ENCODE data around the gene PLOD1. TPM values are rescaled to one million over a fixed set of nuclear protein-coding genes. Genes with fewer than 3 reads are reported as not detected.

The PLOD1 gene
- total RNA-seq, 1 experiment from 2014 or later, result 64.1 TPM

DNA sequence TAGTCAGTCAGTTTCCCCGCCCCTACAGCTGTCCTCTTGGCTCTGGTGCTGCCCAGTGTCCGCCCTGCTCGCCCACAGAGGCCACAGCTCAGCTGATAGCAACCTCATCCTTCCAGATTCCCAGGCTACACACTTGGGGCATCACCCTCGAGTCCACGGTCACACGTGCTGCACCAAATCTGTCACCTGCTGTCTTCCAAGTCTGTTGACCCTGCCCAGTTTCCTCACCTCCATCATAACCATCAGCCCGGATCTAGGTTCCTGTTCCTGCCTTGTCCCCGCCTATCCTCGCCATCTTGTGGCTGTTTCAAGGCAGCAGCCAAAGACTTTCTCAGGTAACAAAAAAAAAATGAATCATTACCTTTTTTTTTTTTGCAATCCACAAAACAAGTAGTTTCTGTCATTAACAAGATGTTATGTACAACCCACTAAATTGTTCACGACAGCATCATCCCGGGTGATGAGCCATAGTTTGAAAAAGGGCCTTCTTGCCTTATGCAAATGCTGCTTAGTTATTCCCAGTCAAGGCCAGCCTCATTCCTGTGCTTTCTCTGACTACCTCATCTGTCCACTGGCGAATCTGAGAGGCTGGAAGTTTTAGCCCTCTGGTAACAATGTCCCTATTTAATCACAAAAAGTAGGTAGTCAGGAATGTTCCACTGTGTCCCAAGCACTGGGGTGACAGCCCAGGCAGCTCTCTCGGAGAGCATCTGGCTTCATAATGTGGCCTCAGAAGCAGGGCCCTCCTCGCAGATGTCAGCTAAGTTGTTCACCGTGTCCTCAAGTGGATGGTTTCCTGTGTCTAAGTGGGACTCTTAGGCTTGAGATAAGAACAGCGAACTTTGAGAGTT is 79.8 kb downstream of the PLOD1 start:
- ChIA-PET CTCF (no interaction called here), POLR2A (ENCODE audit: unreplicated experiment) (no interaction called here)
- H3K79me2 ChIP-seq (ENCODE audit: low read depth), result no peaks in the 10 kb centered on the region
- H3K4me1 ChIP-seq (replicated peaks; ENCODE audit: insufficient read depth), result no peaks in the 10 kb centered on the region
- no TSS peak for BruUV-seq (replicated peaks)
- no peaks in the 10 kb centered on the region for H3K9me3 ChIP-seq (ENCODE audit: insufficient read depth, low read depth)
- no peak overlapping the region for H3K4me3 ChIP-seq
- H4K20me1 ChIP-seq (ENCODE audit: insufficient read depth), result no peaks in the 10 kb centered on the region
- no peak for TF ChIP-seq EZH2 (IDR thresholded peaks at IDR 0.05; ENCODE audit: low read depth)
- TF ChIP-seq, protein P1, sequence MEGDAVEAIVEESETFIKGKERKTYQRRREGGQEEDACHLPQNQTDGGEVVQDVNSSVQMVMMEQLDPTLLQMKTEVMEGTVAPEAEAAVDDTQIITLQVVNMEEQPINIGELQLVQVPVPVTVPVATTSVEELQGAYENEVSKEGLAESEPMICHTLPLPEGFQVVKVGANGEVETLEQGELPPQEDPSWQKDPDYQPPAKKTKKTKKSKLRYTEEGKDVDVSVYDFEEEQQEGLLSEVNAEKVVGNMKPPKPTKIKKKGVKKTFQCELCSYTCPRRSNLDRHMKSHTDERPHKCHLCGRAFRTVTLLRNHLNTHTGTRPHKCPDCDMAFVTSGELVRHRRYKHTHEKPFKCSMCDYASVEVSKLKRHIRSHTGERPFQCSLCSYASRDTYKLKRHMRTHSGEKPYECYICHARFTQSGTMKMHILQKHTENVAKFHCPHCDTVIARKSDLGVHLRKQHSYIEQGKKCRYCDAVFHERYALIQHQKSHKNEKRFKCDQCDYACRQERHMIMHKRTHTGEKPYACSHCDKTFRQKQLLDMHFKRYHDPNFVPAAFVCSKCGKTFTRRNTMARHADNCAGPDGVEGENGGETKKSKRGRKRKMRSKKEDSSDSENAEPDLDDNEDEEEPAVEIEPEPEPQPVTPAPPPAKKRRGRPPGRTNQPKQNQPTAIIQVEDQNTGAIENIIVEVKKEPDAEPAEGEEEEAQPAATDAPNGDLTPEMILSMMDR (conservative IDR thresholded peaks at IDR 0.05), result no peak; the same call in 1 of the 2 replicates
- intact Hi-C loops (cut with micrococcal nuclease; ENCODE audit: unreplicated experiment), result no loop called here
- no peak overlapping the region for H2AFZ ChIP-seq
- no peaks in the 10 kb centered on the region for H3K27me3 ChIP-seq (ENCODE audit: insufficient read depth, low read depth)
- no peak overlapping the region for H3K4me2 ChIP-seq
- H3K27ac ChIP-seq, result no peak overlapping the region
- H3K9me2 ChIP-seq (ENCODE audit: insufficient read depth), result no peaks in the 10 kb centered on the region
- peaks cover 11% of the 10 kb centered on the region; the same call in 1 of the 2 replicates for H3F3A ChIP-seq (ENCODE audit: insufficient read depth, low read depth)
- H3K36me3 ChIP-seq (ENCODE audit: low read depth), result no peaks in the 10 kb centered on the region
- no peak for DNase-seq

DNA sequence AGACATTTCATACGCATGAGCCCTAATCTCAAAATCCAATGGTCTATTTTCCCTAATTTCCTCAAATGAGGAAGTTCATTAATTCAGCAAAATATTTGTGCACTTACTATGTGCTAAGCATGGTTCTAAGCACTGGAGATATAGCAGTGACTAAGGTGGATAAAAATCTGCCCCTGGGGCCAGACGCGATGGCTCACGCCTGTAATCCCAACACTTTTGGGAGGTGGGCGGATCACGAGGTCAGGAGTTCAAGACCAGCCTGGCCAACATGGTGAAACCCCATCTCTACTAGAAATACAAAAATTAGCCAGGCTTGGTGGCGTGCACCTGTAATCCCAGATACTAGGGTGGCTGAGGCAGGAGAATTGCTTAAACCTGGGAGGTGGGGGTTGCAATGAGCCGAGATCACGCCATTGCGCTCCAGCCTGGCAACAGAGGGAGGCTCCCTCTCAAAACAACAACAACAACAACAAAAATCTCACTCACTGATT is 80.5 kb downstream of the PLOD1 start:
- Histone ChIP-seq H3K27me3 (ENCODE audit: insufficient read depth, low read depth) (no peaks in the 10 kb centered on the region), H3K4me1 (replicated peaks; ENCODE audit: insufficient read depth) (no peaks in the 10 kb centered on the region; the same call in 1 of the 2 replicates), H3K36me3 (ENCODE audit: low read depth) (no peaks in the 10 kb centered on the region), H4K20me1 (ENCODE audit: insufficient read depth) (no peaks in the 10 kb centered on the region), H3K79me2 (ENCODE audit: low read depth) (0 out of 2 replicates have a peak, but pooled peaks cover 3% of the 10 kb centered on the region), H3K27ac (no peak overlapping the region), H3K9me3 (ENCODE audit: insufficient read depth, low read depth) (no peaks in the 10 kb centered on the region), H3K9me2 (ENCODE audit: insufficient read depth) (no peaks in the 10 kb centered on the region), H3K4me2 (no peak overlapping the region), H3F3A (ENCODE audit: insufficient read depth, low read depth) (peaks cover 11% of the 10 kb centered on the region; the same call in 1 of the 2 replicates), H2AFZ (no peak overlapping the region), H3K4me3 (no peak overlapping the region)
- intact Hi-C loops (cut with micrococcal nuclease; ENCODE audit: unreplicated experiment), result no loop called here
- BruUV-seq (replicated peaks), result no TSS peak
- no peak for DNase-seq
- TF ChIP-seq EZH2 (IDR thresholded peaks at IDR 0.05; ENCODE audit: low read depth), result no peak
- TF ChIP-seq, protein P1 (conservative IDR thresholded peaks at IDR 0.05), result no peak
- ChIA-PET POLR2A (ENCODE audit: unreplicated experiment) (no interaction called here), CTCF (no interaction called here)

DNA sequence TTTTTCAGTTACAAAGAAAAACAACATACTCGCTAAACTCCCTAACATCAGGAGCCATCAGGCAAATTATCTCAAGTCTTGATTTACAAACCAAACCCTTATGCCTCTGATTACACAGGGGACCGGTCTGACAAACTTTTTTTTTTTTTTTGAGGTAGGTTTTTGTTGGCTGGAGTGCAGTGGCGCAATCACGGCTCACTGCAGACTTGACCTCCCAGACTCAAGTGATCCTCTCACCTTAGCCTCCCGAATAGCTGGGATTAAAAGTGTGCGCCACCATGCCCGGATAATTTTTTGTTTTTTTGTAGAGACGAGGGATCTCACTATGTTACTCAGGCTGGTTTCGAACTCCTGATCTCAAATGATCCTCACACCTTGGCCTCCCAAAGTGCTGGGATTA is 81.0 kb downstream of the PLOD1 start:
- TF ChIP-seq, protein P1 (conservative IDR thresholded peaks at IDR 0.05), result no peak
- TF ChIP-seq EZH2 (IDR thresholded peaks at IDR 0.05; ENCODE audit: low read depth), result no peak
- no peak overlapping the region for H3K27ac ChIP-seq
- POLR2A ChIA-PET (ENCODE audit: unreplicated experiment), result no interaction called here

More for the DNA sequence above, 81.0 kb downstream of the PLOD1 start:
- BruUV-seq (replicated peaks), result no TSS peak
- no peaks in the 10 kb centered on the region for H3K27me3 ChIP-seq (ENCODE audit: insufficient read depth, low read depth)
- peaks cover 11% of the 10 kb centered on the region; the same call in 1 of the 2 replicates for H3F3A ChIP-seq (ENCODE audit: insufficient read depth, low read depth)
- no peaks in the 10 kb centered on the region for H3K36me3 ChIP-seq (ENCODE audit: low read depth)
- intact Hi-C loops (cut with micrococcal nuclease; ENCODE audit: unreplicated experiment), result no loop called here
- H3K4me3 ChIP-seq, result no peak overlapping the region
- H3K4me2 ChIP-seq, result no peak overlapping the region
- no peaks in the 10 kb centered on the region for H4K20me1 ChIP-seq (ENCODE audit: insufficient read depth)
- H3K4me1 ChIP-seq (replicated peaks; ENCODE audit: insufficient read depth), result no peaks in the 10 kb centered on the region; the same call in 1 of the 2 replicates
- no peak for DNase-seq
- CTCF ChIA-PET, result interaction anchor here (0.6 kb wide), 1 partner anchor 774 kb away, joined by 4 read pairs; no protein-coding TSS in a partner anchor
- H3K9me3 ChIP-seq (ENCODE audit: insufficient read depth, low read depth), result no peaks in the 10 kb centered on the region
- no peak overlapping the region for H2AFZ ChIP-seq
- H3K9me2 ChIP-seq (ENCODE audit: insufficient read depth), result no peaks in the 10 kb centered on the region
- H3K79me2 ChIP-seq (ENCODE audit: low read depth), result 0 out of 2 replicates have a peak, but pooled peaks cover 5% of the 10 kb centered on the region
